Neuronal stem cell (in vitro differentiated cells): ENCODE measurements around the gene SLC44A4.
"Not testable (repeated sequence)": the region's sequence is repeated elsewhere in the genome, so short reads cannot be mapped to it uniquely, and the experiment has no call there.

Source experiments
- DNase-seq: peaks from one replicate; pipeline ENCODE4 v3.0.0-alpha.2; 2013; ENCODE audit warnings: low spot score
- H2AFZ ChIP-seq: one replicate; pipeline ENCODE4 v1.6.1; 2013; ENCODE audit warnings: mild to moderate bottlenecking, low read length, inconsistent platforms
- H2AK5ac ChIP-seq: 2 replicates; pipeline ENCODE4 v1.6.1; 2013; ENCODE audit warnings: low read depth, mild to moderate bottlenecking, inconsistent platforms, low read length, moderate library complexity, mixed read lengths
- H2BK120ac ChIP-seq: 2 replicates; pipeline ENCODE4 v1.6.1; 2013; ENCODE audit warnings: low read depth, mild to moderate bottlenecking, inconsistent platforms, low read length, moderate library complexity, mixed read lengths
- H2BK12ac ChIP-seq: one replicate; pipeline ENCODE4 v1.6.1; 2013; ENCODE audit warnings: low read length, inconsistent platforms
- H2BK15ac ChIP-seq: 2 replicates; pipeline ENCODE4 v1.6.1; 2013; ENCODE audit warnings: mild to moderate bottlenecking, low read length, inconsistent platforms, mixed read lengths
- H2BK5ac ChIP-seq: one replicate; pipeline ENCODE4 v1.6.1; 2013; ENCODE audit warnings: inconsistent platforms, mild to moderate bottlenecking, low read length, moderate library complexity
- H3K14ac ChIP-seq: one replicate; pipeline ENCODE4 v1.6.1; 2013; ENCODE audit warnings: low read length, inconsistent platforms
- H3K18ac ChIP-seq: 2 replicates; pipeline ENCODE4 v1.6.1; 2013; ENCODE audit warnings: low read length, inconsistent platforms
- H3K23ac ChIP-seq: 2 replicates; pipeline ENCODE4 v1.6.1; 2013; ENCODE audit warnings: low read depth, mild to moderate bottlenecking, mixed read lengths, low read length, inconsistent platforms; ENCODE audit not compliant: poor library complexity
- H3K27ac ChIP-seq: replicated peaks from 3 replicates; pipeline ENCODE4 v1.5.1; 2013; ENCODE audit warnings: low read length, inconsistent platforms
- H3K27me3 ChIP-seq, 3 experiments: 2 replicates each; pipeline ENCODE4 v1.6.1; 2013; ENCODE audit warnings: low read length in 3 of 3, mild to moderate bottlenecking in 2 of 3, inconsistent platforms in 1 of 3, low read depth in 1 of 3, mixed read lengths in 1 of 3, moderate library complexity in 1 of 3; ENCODE audit not compliant: control insufficient read depth in 3 of 3, insufficient read depth in 3 of 3
- H3K36me3 ChIP-seq, 2 donors: replicated peaks in 1 of 2; 2 replicates each; pipeline ENCODE4 v1.6.1; 2013; ENCODE audit warnings: low read length in 2 of 2; ENCODE audit not compliant: control insufficient read depth in 2 of 2, insufficient read depth in 2 of 2
- H3K4ac ChIP-seq: 2 replicates; pipeline ENCODE4 v1.6.1; 2013; ENCODE audit warnings: inconsistent platforms, mild to moderate bottlenecking, low read length, moderate library complexity
- H3K4me1 ChIP-seq, 2 donors: 1 replicate in 1 of 2; 2 replicates in 1 of 2; pipeline ENCODE4 v1.6.1; 2013; ENCODE audit warnings: low read length in 2 of 2, low read depth in 1 of 2; ENCODE audit not compliant: control insufficient read depth in 2 of 2, insufficient read depth in 1 of 2
- H3K4me2 ChIP-seq: one replicate; pipeline ENCODE4 v1.6.1; 2013; ENCODE audit warnings: mild to moderate bottlenecking, low read length, inconsistent platforms; ENCODE audit not compliant: insufficient read depth, poor library complexity, severe bottlenecking
- H3K4me3 ChIP-seq, 2 donors: 2 replicates each; pipeline ENCODE4 v1.5.1; 2013; ENCODE audit warnings: low read length in 2 of 2, mild to moderate bottlenecking in 2 of 2, inconsistent platforms in 1 of 2, moderate library complexity in 1 of 2
- H3K79me1 ChIP-seq: one replicate; pipeline ENCODE4 v1.6.1; 2013; ENCODE audit warnings: low read depth, mild to moderate bottlenecking, inconsistent platforms, low read length, moderate library complexity
- H3K9ac ChIP-seq: one replicate; pipeline ENCODE4 v1.6.1; 2013; ENCODE audit warnings: mild to moderate bottlenecking, low read depth, low read length, inconsistent platforms; ENCODE audit not compliant: poor library complexity
- H3K9me3 ChIP-seq, 2 donors: replicated peaks in 1 of 2; 2 replicates each; pipeline versions ENCODE3 to v1.6.1; 2013; ENCODE audit warnings: low read length in 2 of 2, mild to moderate bottlenecking in 2 of 2, inconsistent platforms in 1 of 2, low read depth in 1 of 2, mixed read lengths in 1 of 2, moderate library complexity in 1 of 2; ENCODE audit not compliant: control insufficient read depth in 2 of 2, insufficient read depth in 1 of 2
- H4K8ac ChIP-seq: one replicate; pipeline ENCODE4 v1.6.1; 2013; ENCODE audit warnings: low read depth, mild to moderate bottlenecking, inconsistent platforms, low read length, moderate library complexity
- H4K91ac ChIP-seq: one replicate; pipeline ENCODE4 v1.6.1; 2013; ENCODE audit warnings: low read length, low read depth, mild to moderate bottlenecking, inconsistent platforms; ENCODE audit not compliant: poor library complexity
- WGBS, 2 donors: extraction: QIAGEN DNeasy Blood & Tissue Kit; methylation state at CpG; one replicate each; pipeline ENCODE4 v1.1.7; 2013; ENCODE audit warnings: missing lambda C conversion rate in 2 of 2, mixed read lengths in 1 of 2; ENCODE audit not compliant: insufficient read length in 2 of 2, insufficient replicate concordance in 1 of 2; ENCODE audit errors: extremely low coverage in 2 of 2; 5-methylcytosine and 5-hydroxymethylcytosine counted together

SLC44A4 gene

DNA sequence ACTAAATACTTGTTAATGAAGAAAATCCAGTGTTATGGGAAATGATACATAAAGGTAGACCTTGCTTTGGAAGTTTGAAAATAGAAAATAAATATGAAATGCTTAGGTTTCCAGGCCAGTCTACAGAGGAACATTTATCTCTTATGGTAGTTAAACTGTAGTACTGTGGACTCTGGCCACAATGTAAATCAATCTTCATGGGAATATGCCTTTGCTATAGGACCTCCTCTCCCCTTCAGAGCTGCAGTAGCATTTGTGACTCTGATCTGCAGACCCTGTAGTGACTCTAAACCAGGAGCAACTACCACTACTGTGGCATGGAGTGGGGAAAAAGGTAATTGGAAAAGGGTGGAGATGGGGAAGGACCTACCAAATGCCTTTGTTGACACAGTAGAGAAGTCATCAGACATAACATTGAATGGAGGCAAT is 58.9 kb downstream of the SLC44A4 start:
- H3K79me1 ChIP-seq, result peaks cover 1% of the 10 kb centered on the region
- no peak overlapping the region for H4K91ac ChIP-seq
- peaks cover 2 to 6% of the 10 kb centered on the region in 2 donors for H3K9me3 ChIP-seq
- H2AFZ ChIP-seq, result no peak overlapping the region
- no peak overlapping the region for H4K8ac ChIP-seq
- no peak overlapping the region for H3K18ac ChIP-seq
- no peak overlapping the region for H2BK15ac ChIP-seq
- H3K9ac ChIP-seq, result no peak overlapping the region
- H3K27me3 ChIP-seq, result no peaks in the 10 kb centered on the region
- no peak overlapping the region for H3K4ac ChIP-seq
- peaks cover 3 to 5% of the 10 kb centered on the region in 2 donors for H3K4me1 ChIP-seq
- no peak overlapping the region for H3K14ac ChIP-seq
- no peak overlapping the region for H3K4me2 ChIP-seq
- no peak overlapping the region for H3K27ac ChIP-seq
- H2BK12ac ChIP-seq, result no peak overlapping the region
- H3K4me3 ChIP-seq, result no peak overlapping the region
- DNase-seq, result no peak
- no peak overlapping the region for H3K23ac ChIP-seq
- H3K36me3 ChIP-seq, result peaks cover 0 to 2% of the 10 kb centered on the region in 2 donors
- H2BK5ac ChIP-seq, result no peak overlapping the region
- H2AK5ac ChIP-seq, result no peak overlapping the region
- H2BK120ac ChIP-seq, result no peak overlapping the region

DNA sequence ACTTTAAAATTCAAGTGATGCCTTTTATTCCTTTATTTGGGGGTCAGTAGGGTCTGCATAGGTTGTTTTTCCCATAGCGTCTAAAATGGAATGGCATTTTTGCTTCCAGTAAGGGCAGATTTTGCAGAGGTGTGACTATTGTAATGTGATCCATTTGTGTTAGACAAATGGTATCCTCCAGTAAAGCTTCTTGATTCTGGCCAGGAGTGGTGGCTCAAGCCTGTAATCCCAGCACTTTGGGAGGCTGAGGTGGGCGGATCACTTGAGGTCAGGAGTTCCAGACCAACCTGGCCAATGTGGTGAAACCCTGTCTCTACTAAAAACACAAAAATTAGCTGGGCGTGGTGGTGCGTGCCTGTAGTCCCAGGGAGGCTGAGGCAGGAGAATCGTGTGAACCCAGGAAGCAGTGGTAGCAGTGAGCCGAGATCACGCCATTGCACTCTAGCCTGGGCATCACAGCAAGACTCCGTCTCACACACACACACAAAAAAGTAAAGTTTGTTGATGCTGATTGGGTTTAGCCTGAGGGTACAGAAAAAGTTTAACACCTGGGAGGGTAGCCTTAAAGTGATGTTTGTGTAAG is 60.8 kb downstream of the SLC44A4 start:
- H3K18ac ChIP-seq, H3K27ac ChIP-seq, DNase-seq, H2AK5ac ChIP-seq, H3K9ac ChIP-seq, H2BK12ac ChIP-seq, H4K8ac ChIP-seq, H2BK5ac ChIP-seq, H3K4me3 ChIP-seq, H3K4me2 ChIP-seq, H3K23ac ChIP-seq, H3K36me3 ChIP-seq, H3K9me3 ChIP-seq, H4K91ac ChIP-seq, H3K4ac ChIP-seq, H2BK15ac ChIP-seq, H2BK120ac ChIP-seq, H3K4me1 ChIP-seq, H3K79me1 ChIP-seq, H2AFZ ChIP-seq, H3K14ac ChIP-seq, H3K27me3 ChIP-seq: not testable (repeated sequence)
- WGBS, 2 donors, result no CpG with 5 or more reads among the region's 8 CpGs

DNA sequence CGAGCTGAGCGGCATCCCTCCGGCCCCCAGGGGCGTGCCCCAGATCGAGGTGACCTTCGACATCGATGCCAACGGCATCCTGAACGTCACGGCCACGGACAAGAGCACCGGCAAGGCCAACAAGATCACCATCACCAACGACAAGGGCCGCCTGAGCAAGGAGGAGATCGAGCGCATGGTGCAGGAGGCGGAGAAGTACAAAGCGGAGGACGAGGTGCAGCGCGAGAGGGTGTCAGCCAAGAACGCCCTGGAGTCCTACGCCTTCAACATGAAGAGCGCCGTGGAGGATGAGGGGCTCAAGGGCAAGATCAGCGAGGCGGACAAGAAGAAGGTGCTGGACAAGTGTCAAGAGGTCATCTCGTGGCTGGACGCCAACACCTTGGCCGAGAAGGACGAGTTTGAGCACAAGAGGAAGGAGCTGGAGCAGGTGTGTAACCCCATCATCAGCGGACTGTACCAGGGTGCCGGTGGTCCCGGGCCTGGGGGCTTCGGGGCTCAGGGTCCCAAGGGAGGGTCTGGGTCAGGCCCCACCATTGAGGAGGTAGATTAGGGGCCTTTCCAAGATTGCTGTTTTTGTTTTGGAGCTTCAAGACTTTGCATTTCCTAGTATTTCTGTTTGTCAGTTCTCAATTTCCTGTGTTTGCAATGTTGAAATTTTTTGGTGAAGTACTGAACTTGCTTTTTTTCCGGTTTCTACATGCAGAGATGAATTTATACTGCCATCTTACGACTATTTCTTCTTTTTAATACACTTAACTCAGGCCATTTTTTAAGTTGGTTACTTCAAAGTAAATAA is 61.5 kb downstream of the SLC44A4 start:
- H4K8ac ChIP-seq, H3K27ac ChIP-seq, H3K36me3 ChIP-seq, H4K91ac ChIP-seq, H3K14ac ChIP-seq, H3K9ac ChIP-seq, H2BK15ac ChIP-seq, DNase-seq, H3K4me1 ChIP-seq, H3K23ac ChIP-seq, H3K4me2 ChIP-seq, H2AK5ac ChIP-seq, H3K79me1 ChIP-seq, H3K18ac ChIP-seq, H3K4ac ChIP-seq, H2AFZ ChIP-seq, H3K27me3 ChIP-seq, H2BK5ac ChIP-seq, H2BK120ac ChIP-seq, H2BK12ac ChIP-seq, H3K9me3 ChIP-seq: not testable (repeated sequence)
- no CpG with 5 or more reads among the region's 37 CpGs for WGBS, 2 donors
- H3K4me3 ChIP-seq, result peak overlapping the region in 1 of 2 donors; percentile 36

DNA sequence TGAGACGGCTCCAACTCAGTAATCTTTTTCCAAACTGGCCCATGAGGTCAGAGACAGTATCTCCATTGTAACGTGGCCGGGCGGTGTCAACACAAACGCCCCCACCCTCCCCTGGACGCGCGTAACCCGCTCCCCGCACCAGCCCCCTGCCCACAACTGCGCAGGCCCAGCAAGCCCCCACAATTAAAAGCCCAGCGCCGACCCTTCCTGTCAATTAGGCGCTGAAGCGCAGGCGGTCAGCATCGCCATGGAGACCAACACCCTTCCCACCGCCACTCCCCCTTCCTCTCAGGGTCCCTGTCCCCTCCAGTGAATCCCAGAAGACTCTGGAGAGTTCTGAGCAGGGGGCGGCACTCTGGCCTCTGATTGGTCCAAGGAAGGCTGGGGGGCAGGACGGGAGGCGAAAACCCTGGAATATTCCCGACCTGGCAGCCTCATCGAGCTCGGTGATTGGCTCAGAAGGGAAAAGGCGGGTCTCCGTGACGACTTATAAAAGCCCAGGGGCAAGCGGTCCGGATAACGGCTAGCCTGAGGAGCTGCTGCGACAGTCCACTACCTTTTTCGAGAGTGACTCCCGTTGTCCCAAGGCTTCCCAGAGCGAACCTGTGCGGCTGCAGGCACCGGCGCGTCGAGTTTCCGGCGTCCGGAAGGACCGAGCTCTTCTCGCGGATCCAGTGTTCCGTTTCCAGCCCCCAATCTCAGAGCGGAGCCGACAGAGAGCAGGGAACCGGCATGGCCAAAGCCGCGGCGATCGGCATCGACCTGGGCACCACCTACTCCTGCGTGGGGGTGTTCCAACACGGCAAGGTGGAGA is 63.6 kb downstream of the SLC44A4 start, which contains the start of the genes HSPA1A and HSPA1L:
TSS of gene HSPA1A (plus strand) at position 519 of the 814 bp plus-strand sequence. CDS start at position 733, 214 bp downstream.
TSS of gene HSPA1L (minus strand) at position 259 of the 814 bp plus-strand sequence. CDS start 3,311 bp downstream, outside the sequence.
- peak within 1 kb of the TSS; percentile 69 for H3K4me2 ChIP-seq
- H3K79me1 ChIP-seq, result peaks cover 1% of the 10 kb centered on the region
- H2BK5ac ChIP-seq, result no peak within 1 kb of the TSS
- H3K4me1 ChIP-seq, result peaks cover 0 to 6% of the 10 kb centered on the region in 2 donors
- no CpG with 5 or more reads among the region's 56 CpGs for WGBS, 2 donors
- H3K27ac ChIP-seq, result peak within 1 kb of the TSS; percentile 99
- peaks cover 2 to 6% of the 10 kb centered on the region in 2 donors for H3K9me3 ChIP-seq
- peak within 1 kb of the TSS; percentile 17 to 81 for H3K4me3 ChIP-seq
- peaks cover 0 to 2% of the 10 kb centered on the region in 2 donors for H3K36me3 ChIP-seq
- H3K27me3 ChIP-seq, result no peaks in the 10 kb centered on the region
- H3K4ac ChIP-seq, result no peak within 1 kb of the TSS
- peak within 1 kb of the TSS; percentile 100 for H3K23ac ChIP-seq
- no peak within 1 kb of the TSS for H4K8ac ChIP-seq
- H2AFZ ChIP-seq, result peak within 1 kb of the TSS; percentile 75
- peak within 1 kb of the TSS; percentile 81 for H2AK5ac ChIP-seq
- H2BK15ac ChIP-seq, result no peak within 1 kb of the TSS
- H2BK12ac ChIP-seq, result no peak within 1 kb of the TSS
- peak; percentile 96 for DNase-seq
- peak within 1 kb of the TSS; percentile 86 for H3K9ac ChIP-seq
- peak within 1 kb of the TSS; percentile 72 for H2BK120ac ChIP-seq
- H3K18ac ChIP-seq, result peak within 1 kb of the TSS; percentile 97
- no peak within 1 kb of the TSS for H4K91ac ChIP-seq
- no peak within 1 kb of the TSS for H3K14ac ChIP-seq
